H1 (cell line): ENCODE data around the gene PLAC9. TPM values are rescaled to one million over a fixed set of nuclear protein-coding genes. Genes with fewer than 3 reads are reported as not detected.

Experiments
- CTCF ChIA-PET: fragments of 300-600 bp; sonication (Branson Sonifier 250); formaldehyde crosslinking; loops from one replicate; lab custom pipeline; 2021; ENCODE audit not compliant: partially characterized antibody; lab: Charles Lee
- POLR2A ChIA-PET: fragments of 300-600 bp; sonication (Branson Sonifier 250); formaldehyde crosslinking; loops from one replicate; lab custom pipeline; 2021; ENCODE audit warnings: inconsistent platforms; ENCODE audit not compliant: partially characterized antibody; lab: Charles Lee
- DNase-seq, 2 experiments: peaks; one replicate each; pipeline versions ENCODE4 v3.0.0 to v3.0.0-alpha.2; 2010 to 2022; ENCODE audit warnings: low spot score in 2 of 2, low read depth in 1 of 2, mixed read lengths in 1 of 2
- FAIRE-seq: peaks from 2 replicates; lab custom pipeline; 2011; peaks lifted over from hg19 to GRCh38; lab: Jason Lieb, UNC
- H2AFZ ChIP-seq: 2 replicates; pipeline ENCODE4 v1.8.1; 2012; ENCODE audit warnings: low read length, inconsistent platforms
- H2AK5ac ChIP-seq: 2 replicates; pipeline ENCODE4 v1.6.1; 2013; ENCODE audit warnings: low read depth, low read length
- H2BK120ac ChIP-seq: replicated peaks from 2 replicates; pipeline ENCODE3; 2013; ENCODE audit warnings: low read depth, low read length, inconsistent platforms
- H2BK12ac ChIP-seq: 2 replicates; pipeline ENCODE4 v1.6.1; 2013; ENCODE audit warnings: low read depth, low read length
- H2BK15ac ChIP-seq: 2 replicates; pipeline ENCODE4 v1.6.1; 2013; ENCODE audit warnings: low read length
- H2BK20ac ChIP-seq: 2 replicates; pipeline ENCODE4 v1.6.1; 2013; ENCODE audit warnings: low read length
- H2BK5ac ChIP-seq: 2 replicates; pipeline ENCODE4 v1.6.1; 2013; ENCODE audit warnings: low read depth, low read length
- H3K14ac ChIP-seq: 2 replicates; pipeline ENCODE4 v1.6.1; 2013; ENCODE audit warnings: inconsistent platforms; ENCODE audit not compliant: insufficient read length
- H3K18ac ChIP-seq: 2 replicates; pipeline ENCODE4 v1.6.1; 2013; ENCODE audit warnings: low read length; ENCODE audit errors: extremely low read depth
- H3K23ac ChIP-seq: 2 replicates; pipeline ENCODE4 v1.6.1; 2013; ENCODE audit warnings: inconsistent platforms; ENCODE audit not compliant: insufficient read length
- H3K23me2 ChIP-seq: 2 replicates; pipeline ENCODE4 v1.6.1; 2013; ENCODE audit warnings: low read depth, low read length
- H3K27ac ChIP-seq: 2 replicates; pipeline ENCODE4 v1.6.1; 2011; ENCODE audit warnings: low read depth, low read length, inconsistent platforms
- H3K27me3 ChIP-seq, 4 experiments: replicated peaks in 1 of 4; 1 replicate in 1 of 4; 2 replicates in 3 of 4; pipeline versions ENCODE4 v1.6.1 to v1.8.1; 2011 to 2013; ENCODE audit warnings: low read length in 3 of 4, mild to moderate bottlenecking in 3 of 4, inconsistent platforms in 2 of 4, mixed read lengths in 2 of 4, moderate library complexity in 1 of 4; ENCODE audit not compliant: control insufficient read depth in 3 of 4, insufficient read depth in 3 of 4; ENCODE audit errors: extremely low read depth in 1 of 4
- H3K36me3 ChIP-seq, 4 experiments: 2 replicates each; pipeline versions ENCODE4 v1.6.1 to v1.8.1; 2011 to 2013; ENCODE audit warnings: mild to moderate bottlenecking in 4 of 4, low read length in 3 of 4, moderate library complexity in 2 of 4, control low read depth in 1 of 4, inconsistent platforms in 1 of 4; ENCODE audit not compliant: insufficient read depth in 4 of 4, control insufficient read depth in 2 of 4
- H3K4ac ChIP-seq: replicated peaks from 2 replicates; pipeline ENCODE3; 2013; ENCODE audit warnings: low read length, low read depth, mixed read lengths, inconsistent platforms; ENCODE audit not compliant: insufficient read length
- H3K4me1 ChIP-seq, 4 experiments: replicated peaks in 1 of 4; 1 replicate in 1 of 4; 2 replicates in 3 of 4; pipeline versions ENCODE4 v1.6.1 to v1.8.1; 2011 to 2013; ENCODE audit warnings: low read length in 3 of 4, inconsistent platforms in 2 of 4, mixed read lengths in 1 of 4; ENCODE audit not compliant: insufficient read depth in 4 of 4, control insufficient read depth in 3 of 4
- H3K4me2 ChIP-seq, 2 experiments: 2 replicates each; pipeline versions ENCODE4 v1.6.1 to v1.8.1; 2011 to 2013; ENCODE audit warnings: low read depth in 2 of 2, low read length in 2 of 2, control low read depth in 1 of 2, inconsistent platforms in 1 of 2, mild to moderate bottlenecking in 1 of 2; ENCODE audit not compliant: insufficient read depth in 1 of 2
- H3K4me3 ChIP-seq, 4 experiments: fragments of 200-600, 300-600 bp in 1 of 4; sonication (generic), shearing (Covaris generic), sonication (Bioruptor Twin) in 1 of 4; 2 replicates each; pipeline versions ENCODE4 v1.5.1 to v1.8.1; 2011 to 2016; ENCODE audit warnings: low read length in 4 of 4, low read depth in 3 of 4, control low read depth in 2 of 4, inconsistent platforms in 2 of 4, mild to moderate bottlenecking in 2 of 4, mixed read lengths in 1 of 4, moderate library complexity in 1 of 4; ENCODE audit not compliant: insufficient read depth in 2 of 4; ENCODE audit errors: extremely low read depth in 1 of 4
- H3K56ac ChIP-seq: replicated peaks from 2 replicates; pipeline ENCODE3; 2013; ENCODE audit warnings: low read depth, mild to moderate bottlenecking, mixed read lengths, low read length, inconsistent platforms; ENCODE audit not compliant: insufficient read length
- H3K79me1 ChIP-seq: 2 replicates; pipeline ENCODE4 v1.6.1; 2013; ENCODE audit warnings: low read depth, low read length, control low read depth
- H3K79me2 ChIP-seq, 2 experiments: 2 replicates each; pipeline versions ENCODE4 v1.6.1 to v1.8.1; 2012 to 2013; ENCODE audit warnings: low read length in 2 of 2, mild to moderate bottlenecking in 2 of 2, inconsistent platforms in 1 of 2; ENCODE audit not compliant: insufficient read depth in 2 of 2, control insufficient read depth in 1 of 2
- H3K9ac ChIP-seq, 4 experiments: replicated peaks in 1 of 4; 1 replicate in 1 of 4; 2 replicates in 3 of 4; pipeline versions ENCODE4 v1.6.1 to v1.8.1; 2011 to 2013; ENCODE audit warnings: low read depth in 3 of 4, low read length in 3 of 4, control low read depth in 2 of 4, mild to moderate bottlenecking in 2 of 4, moderate library complexity in 2 of 4, inconsistent platforms in 1 of 4; ENCODE audit errors: extremely low read depth in 1 of 4
- H3K9me3 ChIP-seq, 2 experiments: 2 replicates each; pipeline versions ENCODE4 v1.6.1 to v1.8.1; 2012 to 2013; ENCODE audit warnings: mild to moderate bottlenecking in 2 of 2, moderate library complexity in 2 of 2, control low read depth in 1 of 2, inconsistent platforms in 1 of 2, low read depth in 1 of 2, low read length in 1 of 2, mixed read lengths in 1 of 2; ENCODE audit not compliant: insufficient read depth in 2 of 2
- H4K20me1 ChIP-seq, 2 experiments: replicated peaks in 1 of 2; 2 replicates each; pipeline versions ENCODE3 to v1.8.1; 2011 to 2013; ENCODE audit warnings: inconsistent platforms in 2 of 2, low read length in 2 of 2, mild to moderate bottlenecking in 1 of 2; ENCODE audit not compliant: insufficient read depth in 2 of 2, control insufficient read depth in 1 of 2
- H4K5ac ChIP-seq: 2 replicates; pipeline ENCODE4 v1.6.1; 2013; ENCODE audit warnings: low read length, low read depth, mixed read lengths, inconsistent platforms; ENCODE audit not compliant: insufficient read length
- H4K8ac ChIP-seq: 2 replicates; pipeline ENCODE4 v1.8.0; 2013; ENCODE audit warnings: mild to moderate bottlenecking, moderate library complexity, low read length, inconsistent platforms; ENCODE audit not compliant: insufficient read depth; ENCODE audit errors: extremely low read depth
- H4K91ac ChIP-seq: replicated peaks from 2 replicates; pipeline ENCODE3; 2013; ENCODE audit warnings: low read length, mixed read lengths, inconsistent platforms; ENCODE audit not compliant: insufficient read length
- CHD2 ChIP-seq: IDR thresholded peaks from 2 replicates; pipeline ENCODE4 v1.6.1; 2012; ENCODE audit warnings: low read length, improper control_type of control experiment
- GTF2F1 ChIP-seq: IDR thresholded peaks from 2 replicates; pipeline ENCODE4 v1.6.1; 2012; ENCODE audit warnings: low read depth, low read length, improper control_type of control experiment, borderline replicate concordance
- JUN ChIP-seq: IDR thresholded peaks from 2 replicates; pipeline ENCODE4 v1.6.1; 2011; ENCODE audit warnings: low read depth, mild to moderate bottlenecking, improper control_type of control experiment, low read length
- RFX5 ChIP-seq: IDR thresholded peaks from 2 replicates; pipeline ENCODE4 v1.6.1; 2011; ENCODE audit warnings: low read depth, low read length, improper control_type of control experiment, borderline replicate concordance
- RNF2 ChIP-seq: fragments of 200-900, 300-1000 bp; sonication (generic); IDR thresholded peaks from 2 replicates; pipeline ENCODE4 v1.7.1; 2016; ENCODE audit warnings: borderline replicate concordance, low read depth, mild to moderate bottlenecking, antibody characterized with exemption, low read length; ENCODE audit not compliant: poor library complexity, severe bottlenecking; ENCODE audit errors: missing control alignments
- SAP30 ChIP-seq: fragments of 300-600 bp; sonication (generic); IDR thresholded peaks from 2 replicates; pipeline ENCODE4 v1.7.1; 2012; ENCODE audit warnings: low read length, moderate library complexity, mild to moderate bottlenecking, inconsistent platforms; ENCODE audit not compliant: insufficient read depth, insufficient replicate concordance
- SIX5 ChIP-seq: IDR thresholded peaks from 2 replicates; pipeline ENCODE4 v1.6.1; 2011; ENCODE audit warnings: mild to moderate bottlenecking, low read depth, low read length
- SRF ChIP-seq: IDR thresholded peaks from 2 replicates; pipeline ENCODE4 v1.6.1; 2011; ENCODE audit warnings: mild to moderate bottlenecking, low read depth, low read length, moderate library complexity
- TAF7 ChIP-seq: optimal IDR thresholded peaks from 2 replicates; pipeline ENCODE3; 2011; ENCODE audit warnings: low read depth, mild to moderate bottlenecking, inconsistent platforms, low read length, moderate library complexity, borderline replicate concordance
- TCF12 ChIP-seq: IDR thresholded peaks from 2 replicates; pipeline ENCODE4 v1.6.1; 2011; ENCODE audit warnings: low read depth, mild to moderate bottlenecking, low read length
- WGBS, 2 experiments: shearing (Covaris generic) in 1 of 2; methylation state at CpG; one replicate each; pipeline versions ENCODE4 v1.1.6 to v1.1.7; 2013 to 2015; ENCODE audit warnings: low lambda C conversion rate in 2 of 2, mixed read lengths in 2 of 2, inconsistent platforms in 1 of 2, low coverage in 1 of 2, missing lambda C conversion rate in 1 of 2; ENCODE audit not compliant: insufficient replicate concordance in 2 of 2, insufficient coverage in 1 of 2, insufficient read length in 1 of 2; ENCODE audit errors: extremely low coverage in 1 of 2, missing lambda C conversion rate in 1 of 2; 5-methylcytosine and 5-hydroxymethylcytosine counted together
- polyA plus RNA-seq, 7 experiments: library from polyadenylated mRNA; depleted of rRNA in 3 of 7; stranded (reverse) in 5 of 7; unstranded in 2 of 7; fragments of >200 nt in 5 of 7; fragments of 200-250 nt in 2 of 7; gene quantifications; 1 replicate in 5 of 7; 2 replicates in 1 of 7; 4 replicates in 1 of 7; pipeline versions ENCODE4 v1.2.1 to v1.2.3, GENCODE V29; 2011 to 2013; ENCODE audit warnings: missing spikeins in 2 of 7, mixed read lengths in 2 of 7
- total RNA-seq: library from RNA; stranded (reverse); fragmentation: NEBNext Ultra II Directional; extraction: Animal tissue kit (Norgen Biotek cat#: 25700); gene quantifications from 2 replicates; pipeline ENCODE4 v1.2.1, GENCODE V29; 2021
- TF ChIP-seq, protein P1 (sequence below), 3 experiments: IDR thresholded peaks; 1 replicate in 2 of 3; 2 replicates in 1 of 3; pipeline versions ENCODE4 v1.5.1 to v1.6.1; 2011; ENCODE audit warnings: low read length in 3 of 3, mild to moderate bottlenecking in 3 of 3, inconsistent platforms in 2 of 3, low read depth in 1 of 3, moderate library complexity in 1 of 3; ENCODE audit not compliant: insufficient read depth in 1 of 3; ENCODE audit errors: control extremely low read depth in 1 of 3

Gene PLAC9
- total and polyA plus RNA-seq, 2 of the 8 experiments (the other 6 are each of a cell fraction or from before 2014, with no cell fraction given) = 8.4 to 16.7 TPM

DNA sequence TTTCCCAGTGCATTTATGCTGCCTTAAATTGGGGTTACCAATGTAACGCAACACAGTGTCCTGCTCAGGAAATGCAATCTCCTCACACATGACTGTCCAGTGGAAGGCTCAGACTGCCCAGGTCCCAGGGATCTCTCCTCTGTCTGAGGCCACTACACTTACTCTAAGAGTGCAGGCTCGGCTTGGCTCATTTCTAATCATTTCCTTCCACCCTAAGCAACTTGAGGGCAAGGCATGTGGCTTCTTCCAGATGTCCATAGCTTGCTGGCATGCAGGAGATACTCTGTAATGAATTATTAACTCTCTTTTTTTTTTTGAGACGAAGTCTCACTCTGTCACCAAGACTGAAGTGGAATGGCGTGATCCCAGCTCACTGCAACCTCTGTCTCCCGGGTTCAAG is 23.7 kb downstream of the PLAC9 start:
- Histone ChIP-seq H4K91ac (no peak overlapping the region), H3K9ac (no peak overlapping the region), H3K14ac (no peak overlapping the region), H2BK12ac (no peak overlapping the region), H3K4me3 (no peak overlapping the region), H2BK20ac (no peak overlapping the region), H3K4ac (no peak overlapping the region), H3K79me1 (no peaks in the 10 kb centered on the region; the same call in 1 of the 2 replicates), H3K23me2 (no peaks in the 10 kb centered on the region), H3K56ac (no peak overlapping the region), H3K9me3 (no peaks in the 10 kb centered on the region), H2BK5ac (no peak overlapping the region), H2BK15ac (no peak overlapping the region), H3K4me1 (peaks cover 0 to 4% (median 0%) of the 10 kb centered on the region in 4 experiments; a peak in 2 of 7 replicates), H3K27ac (no peak overlapping the region), H2AK5ac (no peak overlapping the region), H4K8ac (no peak overlapping the region), H4K20me1 (peaks cover 2 to 4% of the 10 kb centered on the region in 2 experiments), H3K18ac (no peak overlapping the region), H4K5ac (no peak overlapping the region), H2AFZ (no peak overlapping the region), H3K27me3 (no peaks in the 10 kb centered on the region), H3K23ac (no peak overlapping the region), H3K79me2 (no peaks in the 10 kb centered on the region), H2BK120ac (no peak overlapping the region), H3K36me3 (peaks cover 5 to 20% (median 11%) of the 10 kb centered on the region in 4 experiments; a peak in 6 of 8 replicates), H3K4me2 (no peak overlapping the region)
- WGBS, 2 experiments = 87% methylated on average over 5 of the region's 5 CpGs; no CpG with 5 or more reads in 1 of the 2 experiments
- DNase-seq (no peak), FAIRE-seq (no peak)
- TF ChIP-seq RNF2 (no peak), JUN (no peak), SIX5 (no peak), SRF (no peak), TCF12 (no peak), SAP30 (no peak), TAF7 (no peak), GTF2F1 (no peak), RFX5 (no peak), CHD2 (no peak)
- TF ChIP-seq, protein P1, sequence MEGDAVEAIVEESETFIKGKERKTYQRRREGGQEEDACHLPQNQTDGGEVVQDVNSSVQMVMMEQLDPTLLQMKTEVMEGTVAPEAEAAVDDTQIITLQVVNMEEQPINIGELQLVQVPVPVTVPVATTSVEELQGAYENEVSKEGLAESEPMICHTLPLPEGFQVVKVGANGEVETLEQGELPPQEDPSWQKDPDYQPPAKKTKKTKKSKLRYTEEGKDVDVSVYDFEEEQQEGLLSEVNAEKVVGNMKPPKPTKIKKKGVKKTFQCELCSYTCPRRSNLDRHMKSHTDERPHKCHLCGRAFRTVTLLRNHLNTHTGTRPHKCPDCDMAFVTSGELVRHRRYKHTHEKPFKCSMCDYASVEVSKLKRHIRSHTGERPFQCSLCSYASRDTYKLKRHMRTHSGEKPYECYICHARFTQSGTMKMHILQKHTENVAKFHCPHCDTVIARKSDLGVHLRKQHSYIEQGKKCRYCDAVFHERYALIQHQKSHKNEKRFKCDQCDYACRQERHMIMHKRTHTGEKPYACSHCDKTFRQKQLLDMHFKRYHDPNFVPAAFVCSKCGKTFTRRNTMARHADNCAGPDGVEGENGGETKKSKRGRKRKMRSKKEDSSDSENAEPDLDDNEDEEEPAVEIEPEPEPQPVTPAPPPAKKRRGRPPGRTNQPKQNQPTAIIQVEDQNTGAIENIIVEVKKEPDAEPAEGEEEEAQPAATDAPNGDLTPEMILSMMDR (IDR thresholded peaks at IDR 0.05; ENCODE audit: control extremely low read depth in 1 of 3, insufficient read depth in 1 of 3, low read depth in 1 of 3, low read length in 3 of 3) = no peak
- POLR2A ChIA-PET = interaction anchor here (0.7 to 0.9 kb wide), 2 partner anchors 21 to 47 kb away, joined by 3 read pairs; no protein-coding TSS in a partner anchor
- CTCF ChIA-PET = interaction anchor here (1.8 to 9.8 kb wide), 3 partner anchors 11 to 66 kb away, joined by 5 to 59 read pairs (median 32); no protein-coding TSS in a partner anchor
